SKM-1 (cell line): ENCODE results near the gene PER1.
"Not testable (repeated sequence)": the region's sequence is repeated elsewhere in the genome, so short reads cannot be mapped to it uniquely, and the experiment has no call there.

Experiments used
- DNase-seq: peaks from one replicate; lab custom pipeline; 2025; ENCODE audit not compliant: unreplicated experiment; lab: John Stamatoyannopoulos, UW

PER1 gene

GRCh38 chr17:8121407-8121680 lies 30.9 kb downstream of the PER1 start:
- no peak for DNase-seq

GRCh38 chr17:8120520-8121406 lies 31.4 kb downstream of the PER1 start:
- no peak for DNase-seq

GRCh38 chr17:8119581-8120519 lies 32.4 kb downstream of the PER1 start:
- no peak for DNase-seq

- peak; percentile 29 for DNase-seq
Observed at GRCh38 chr17:8118769-8119580, 33.2 kb downstream of the PER1 start.

GRCh38 chr17:8117980-8118768 lies 34.0 kb downstream of the PER1 start, which contains the start of gene ALOXE3:
Gene ALOXE3, minus strand, starts transcription at chr17:8118514. Its CDS starts 524 bp downstream, at chr17:8117990.
- DNase-seq: no peak

GRCh38 chr17:8117367-8117979 lies 34.7 kb downstream of the PER1 start:
- DNase-seq: no peak

- DNase-seq: no peak
Observed at GRCh38 chr17:8116776-8117175, 35.4 kb downstream of the PER1 start.

- DNase-seq: no peak
Observed at GRCh38 chr17:8110907-8111306, 41.3 kb downstream of the PER1 start.

GRCh38 chr17:8110456-8110804 lies 41.8 kb downstream of the PER1 start:
- DNase-seq: no peak

- DNase-seq: no peak
Observed at GRCh38 chr17:8109661-8110455, 42.3 kb downstream of the PER1 start.

- DNase-seq: no peak
Observed at GRCh38 chr17:8108972-8109660, 43.1 kb downstream of the PER1 start.

GRCh38 chr17:8106980-8107379 lies 45.2 kb downstream of the PER1 start:
- not testable (repeated sequence) for DNase-seq

- DNase-seq: no peak
Observed at GRCh38 chr17:8105957-8106398, 46.2 kb downstream of the PER1 start.

GRCh38 chr17:8104911-8105310 lies 47.3 kb downstream of the PER1 start:
- DNase-seq: no peak

GRCh38 chr17:8103549-8103948 lies 48.7 kb downstream of the PER1 start:
- no peak for DNase-seq

- DNase-seq: no peak
Observed at GRCh38 chr17:8101721-8102120, 50.5 kb downstream of the PER1 start.

- DNase-seq: no peak
Observed at GRCh38 chr17:8100763-8101162, 51.4 kb downstream of the PER1 start.

- no peak for DNase-seq
Observed at GRCh38 chr17:8100111-8100510, 52.1 kb downstream of the PER1 start.

- no peak for DNase-seq
Observed at GRCh38 chr17:8096541-8096940, 55.7 kb downstream of the PER1 start.
